GM23338 (cell line): Measurements from ENCODE around the gene NPHP4.

Experiments used
- CREB1 ChIP-seq: fragments of 250-450 bp; sonication (Bioruptor Pico); IDR thresholded peaks from 2 replicates; pipeline ENCODE4 v1.5.0; 2020; ENCODE audit warnings: low read depth, mild to moderate bottlenecking, moderate library complexity
- EZH2 ChIP-seq: fragments of 200-600 bp; sonication (generic); IDR thresholded peaks from one replicate; pipeline ENCODE4 v1.8.0; 2017; ENCODE audit warnings: antibody characterized with exemption, mild to moderate bottlenecking, low read depth; ENCODE audit not compliant: unreplicated experiment
- EZH2phosphoT487 ChIP-seq: fragments of 200-600 bp; sonication (generic); IDR thresholded peaks from one replicate; pipeline ENCODE4 v1.8.1; 2018; ENCODE audit warnings: antibody characterized with exemption; ENCODE audit not compliant: unreplicated experiment
- NANOG ChIP-seq: IDR thresholded peaks from 2 replicates; pipeline ENCODE4 v1.6.1; 2016; ENCODE audit warnings: antibody characterized with exemption, borderline replicate concordance
- POLR2AphosphoS5 ChIP-seq: IDR thresholded peaks from 2 replicates; pipeline ENCODE4 v1.6.1; 2016; ENCODE audit warnings: antibody characterized with exemption, low read depth
- TF ChIP-seq, protein P1 (sequence below), 2 experiments: fragments of 200-600 bp in 1 of 2; sonication (generic) in 1 of 2; conservative IDR thresholded peaks; 2 replicates each; pipeline versions ENCODE4 v1.5.1 to v1.6.1; 2016 to 2017; ENCODE audit warnings: antibody characterized with exemption in 2 of 2, low read depth in 2 of 2, mild to moderate bottlenecking in 2 of 2, moderate library complexity in 1 of 2

DNA sequence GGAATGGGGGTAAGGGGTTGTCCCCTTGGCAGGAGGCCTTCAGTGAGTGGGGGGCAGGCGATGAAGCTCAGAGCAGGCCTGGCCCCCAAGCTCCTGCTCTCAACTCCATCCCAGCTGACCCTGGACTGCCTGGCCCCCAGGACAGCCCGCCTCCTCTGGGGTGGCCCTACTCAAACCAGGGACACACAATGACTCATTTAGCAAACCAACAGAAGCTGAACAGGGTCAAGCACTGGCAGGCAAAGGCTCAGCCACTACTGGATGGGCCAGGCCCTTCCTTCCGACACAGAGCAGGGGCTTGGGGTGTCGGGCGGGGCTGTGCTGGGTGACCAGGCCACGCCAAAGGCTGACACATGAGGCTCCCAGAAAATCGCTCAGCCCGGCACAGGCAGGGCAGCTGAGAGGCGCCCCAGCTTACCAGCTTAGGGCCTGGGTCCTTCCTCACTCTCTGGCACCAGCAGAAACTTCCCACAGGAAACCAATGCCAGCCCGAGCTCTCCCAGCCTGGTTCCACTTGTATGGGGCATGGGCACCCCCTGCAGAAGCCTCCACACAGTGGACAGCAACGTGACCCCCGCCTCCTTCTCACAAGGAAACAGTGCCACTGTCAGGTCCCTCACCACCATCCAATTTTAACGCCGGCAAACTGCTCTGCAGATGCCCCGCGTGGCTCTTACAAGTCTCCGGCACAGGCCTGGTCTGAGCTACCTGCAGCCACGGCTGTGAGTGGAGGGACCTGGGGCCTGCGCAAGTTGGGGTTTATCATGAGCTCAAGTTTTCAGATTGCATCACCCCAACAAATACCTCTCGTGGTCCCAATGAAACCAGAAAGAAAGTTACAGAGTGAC is 114.3 kb downstream of the NPHP4 start:
- TF ChIP-seq, protein P1, sequence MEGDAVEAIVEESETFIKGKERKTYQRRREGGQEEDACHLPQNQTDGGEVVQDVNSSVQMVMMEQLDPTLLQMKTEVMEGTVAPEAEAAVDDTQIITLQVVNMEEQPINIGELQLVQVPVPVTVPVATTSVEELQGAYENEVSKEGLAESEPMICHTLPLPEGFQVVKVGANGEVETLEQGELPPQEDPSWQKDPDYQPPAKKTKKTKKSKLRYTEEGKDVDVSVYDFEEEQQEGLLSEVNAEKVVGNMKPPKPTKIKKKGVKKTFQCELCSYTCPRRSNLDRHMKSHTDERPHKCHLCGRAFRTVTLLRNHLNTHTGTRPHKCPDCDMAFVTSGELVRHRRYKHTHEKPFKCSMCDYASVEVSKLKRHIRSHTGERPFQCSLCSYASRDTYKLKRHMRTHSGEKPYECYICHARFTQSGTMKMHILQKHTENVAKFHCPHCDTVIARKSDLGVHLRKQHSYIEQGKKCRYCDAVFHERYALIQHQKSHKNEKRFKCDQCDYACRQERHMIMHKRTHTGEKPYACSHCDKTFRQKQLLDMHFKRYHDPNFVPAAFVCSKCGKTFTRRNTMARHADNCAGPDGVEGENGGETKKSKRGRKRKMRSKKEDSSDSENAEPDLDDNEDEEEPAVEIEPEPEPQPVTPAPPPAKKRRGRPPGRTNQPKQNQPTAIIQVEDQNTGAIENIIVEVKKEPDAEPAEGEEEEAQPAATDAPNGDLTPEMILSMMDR (conservative IDR thresholded peaks at IDR 0.05; ENCODE audit: low read depth in 2 of 2): no peak
- TF ChIP-seq POLR2AphosphoS5: no peak
- TF ChIP-seq EZH2: no peak
- TF ChIP-seq NANOG: no peak
- TF ChIP-seq CREB1 (CRISPR knock-in tag): no peak
- TF ChIP-seq EZH2phosphoT487: no peak
